ENCODE results near the gene NAT10.

Gene NAT10

DNA sequence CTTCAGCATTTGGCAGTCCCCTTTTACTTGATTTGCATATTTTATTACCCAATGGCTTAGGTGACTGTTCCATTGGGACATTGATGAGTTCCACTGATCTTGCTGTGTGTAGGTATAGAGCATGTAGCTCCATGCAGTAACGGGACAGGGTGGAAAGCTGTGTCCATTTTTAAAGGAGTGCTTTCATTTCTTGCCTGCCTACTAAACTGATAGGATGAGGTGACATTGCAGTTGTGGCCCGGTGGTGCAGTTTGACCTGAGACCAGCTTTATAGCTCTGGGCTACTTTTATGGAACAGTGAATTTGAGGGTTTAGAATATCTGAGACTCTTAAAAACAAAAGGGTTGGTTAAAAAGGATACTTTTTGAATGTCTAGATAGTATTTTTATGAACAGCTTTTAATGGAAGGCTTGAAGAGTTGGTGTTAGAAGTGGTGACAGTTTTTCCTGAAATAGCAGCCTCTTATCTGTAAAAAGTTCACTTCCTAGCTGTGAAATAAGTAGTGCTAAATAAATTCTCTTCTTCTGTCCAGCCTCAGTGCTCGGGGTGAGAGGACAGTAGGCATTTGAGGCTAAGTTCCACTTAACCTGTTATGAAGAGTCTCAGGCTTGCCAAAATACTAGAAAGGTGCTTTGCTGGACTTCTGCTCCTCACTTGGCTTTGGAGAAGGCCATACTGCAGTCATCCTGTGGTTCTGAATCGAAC, 27.0 kb downstream of the NAT10 start:
- DNase-seq (ENCODE audit: extremely low read depth, low read depth) = no peak
- TF ChIP-seq CTCF (IDR thresholded peaks at IDR 0.05; ENCODE audit: low read depth, low read length) = no peak

DNA sequence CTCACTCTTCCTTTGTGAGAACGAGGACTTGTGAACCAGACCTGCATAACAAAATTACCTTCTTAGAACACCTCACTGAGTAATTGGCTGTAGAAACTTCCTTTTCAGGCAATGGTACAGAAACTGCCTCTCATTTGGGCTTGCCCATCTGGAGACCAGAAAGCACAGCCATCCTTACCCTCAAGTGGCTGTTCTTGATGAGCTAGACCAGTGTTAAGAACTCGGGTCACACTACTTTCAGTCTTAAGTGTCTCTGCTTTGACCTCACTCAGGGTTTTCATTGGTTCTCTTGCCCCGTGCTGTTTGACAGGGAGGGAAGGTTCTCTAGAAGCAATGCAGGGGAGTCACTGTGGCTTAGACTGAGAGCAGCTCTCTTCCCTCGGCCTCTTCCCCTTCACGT, 29.3 kb downstream of the NAT10 start:
- DNase-seq (ENCODE audit: extremely low read depth, low read depth) = no peak
- TF ChIP-seq CTCF (IDR thresholded peaks at IDR 0.05; ENCODE audit: low read depth, low read length) = no peak

- DNase-seq (ENCODE audit: extremely low read depth, low read depth) = no peak
- TF ChIP-seq CTCF (IDR thresholded peaks at IDR 0.05; ENCODE audit: low read depth, low read length) = no peak
Observed at GRCh38 chr11:34135439-34135838, 30.0 kb downstream of the NAT10 start.

DNA sequence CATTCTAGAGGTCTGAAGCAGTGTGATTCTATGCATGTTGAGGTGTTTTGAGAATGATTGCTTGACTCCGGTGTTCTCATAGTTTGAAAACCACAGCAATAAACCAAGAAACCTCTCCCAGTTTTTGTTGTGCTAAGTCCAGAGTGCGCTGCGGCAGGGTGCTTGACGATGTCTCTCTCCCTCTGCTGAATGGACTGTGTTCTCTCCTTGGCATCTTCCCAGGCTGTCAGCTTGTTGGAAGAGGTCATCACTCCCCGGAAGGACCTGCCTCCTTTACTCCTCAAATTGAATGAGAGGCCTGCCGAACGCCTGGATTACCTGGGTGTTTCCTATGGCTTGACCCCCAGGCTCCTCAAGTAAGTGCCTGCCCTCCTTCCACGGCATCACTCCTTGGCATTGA, 31.0 kb downstream of the NAT10 start:
- TF ChIP-seq CTCF (IDR thresholded peaks at IDR 0.05; ENCODE audit: low read depth, low read length) = no peak
- DNase-seq (ENCODE audit: extremely low read depth, low read depth) = no peak

- no peak for DNase-seq (ENCODE audit: extremely low read depth, low read depth)
- TF ChIP-seq CTCF (IDR thresholded peaks at IDR 0.05; ENCODE audit: low read depth, low read length) = no peak
Observed at GRCh38 chr11:34139346-34139745, 33.9 kb downstream of the NAT10 start.

DNA sequence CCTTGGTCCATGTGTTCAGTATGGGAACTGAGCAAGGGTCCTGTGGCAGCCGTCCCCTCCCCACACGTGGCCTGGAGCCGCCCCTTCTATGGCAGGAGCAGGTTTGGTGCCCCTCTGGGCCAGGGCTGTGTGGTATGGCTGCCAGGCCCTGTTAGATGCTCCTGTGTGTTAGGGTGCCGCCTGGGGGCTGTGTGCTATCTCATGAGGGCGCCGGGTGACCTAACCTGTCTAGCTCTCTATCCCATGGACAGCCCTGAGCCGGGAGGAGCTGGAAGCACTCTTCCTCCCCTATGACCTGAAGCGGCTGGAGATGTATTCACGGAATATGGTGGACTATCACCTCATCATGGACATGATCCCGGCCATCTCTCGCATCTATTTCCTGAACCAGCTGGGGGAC, 34.7 kb downstream of the NAT10 start:
- no peak for DNase-seq (ENCODE audit: extremely low read depth, low read depth)
- TF ChIP-seq CTCF (IDR thresholded peaks at IDR 0.05; ENCODE audit: low read depth, low read length) = no peak

DNA sequence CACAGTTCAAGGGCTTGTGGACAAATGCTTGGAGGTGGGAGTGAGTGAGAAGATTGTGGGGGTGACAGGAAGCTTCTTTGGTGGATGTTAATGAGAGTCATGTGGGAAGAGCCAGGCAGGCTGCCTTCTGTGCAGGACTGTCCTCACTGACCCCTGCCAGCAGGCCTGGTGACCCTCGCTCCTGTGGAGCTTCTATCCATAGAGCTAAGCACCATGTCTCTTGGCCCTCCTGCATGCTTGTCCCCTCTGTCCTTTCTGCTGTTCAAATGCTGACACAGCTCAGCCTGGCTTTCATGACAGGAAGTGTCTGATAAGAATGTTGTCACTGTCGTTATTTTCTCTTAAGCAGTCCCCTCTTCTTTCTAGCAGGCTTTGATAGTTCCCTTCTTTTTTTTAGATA, 37.6 kb downstream of the NAT10 start:
- no peak for TF ChIP-seq CTCF (IDR thresholded peaks at IDR 0.05; ENCODE audit: low read depth, low read length)
- DNase-seq (ENCODE audit: extremely low read depth, low read depth) = no peak

Measured in AG09319 (cell line).